IMR-90 (cell line): ENCODE results near the gene MAN2A1. TPM values are rescaled to one million over a fixed set of nuclear protein-coding genes. Genes with fewer than 3 reads are reported as not detected.

Source experiments
- ATAC-seq: fragments of 200-7000 bp; cut with Tn5 transposase; 2 replicates; pipeline ENCODE4 v1.9.1; 2020; ENCODE audit warnings: low read depth, mild to moderate bottlenecking, moderate library complexity
- BruUV-seq: library from RNA; stranded (reverse); fragments of 400-500 nt; replicated peaks from 2 replicates; lab custom pipeline; 2021; lab: Mats Ljungman, UMichigan
- CTCF ChIA-PET: fragments of 300-600 bp; formaldehyde crosslinking; extraction: SDS; loops from one replicate; lab custom pipeline; 2021; ENCODE audit warnings: antibody characterized with exemption; lab: Yijun Ruan, JAX
- POLR2A ChIA-PET: fragments of 300-600 bp; sonication (Branson Sonifier 250); formaldehyde crosslinking; loops from one replicate; lab custom pipeline; 2022; ENCODE audit warnings: antibody characterized with exemption; ENCODE audit not compliant: unreplicated experiment; lab: Charles Lee
- DNase-seq: peaks from one replicate; pipeline ENCODE4 v3.0.0; 2013
- H2AFZ ChIP-seq: replicated peaks from 2 replicates; pipeline ENCODE3; 2013; ENCODE audit warnings: low read length, mild to moderate bottlenecking; ENCODE audit not compliant: poor library complexity
- H2AK5ac ChIP-seq: 2 replicates; pipeline ENCODE4 v1.6.1; 2013; ENCODE audit warnings: low read depth, low read length, inconsistent platforms
- H2AK9ac ChIP-seq: replicated peaks from 2 replicates; pipeline ENCODE3; 2013; ENCODE audit warnings: mild to moderate bottlenecking, low read depth, low read length, moderate library complexity; ENCODE audit not compliant: poor library complexity
- H2BK120ac ChIP-seq: 2 replicates; pipeline ENCODE4 v1.6.1; 2013; ENCODE audit warnings: low read depth, low read length, inconsistent platforms
- H2BK15ac ChIP-seq: 3 replicates; pipeline ENCODE4 v1.6.1; 2013; ENCODE audit warnings: low read depth, low read length, inconsistent platforms
- H2BK20ac ChIP-seq: 2 replicates; pipeline ENCODE4 v1.6.1; 2013; ENCODE audit warnings: low read depth, mild to moderate bottlenecking, inconsistent platforms, low read length, moderate library complexity
- H2BK5ac ChIP-seq: 2 replicates; pipeline ENCODE4 v1.6.1; 2013; ENCODE audit warnings: mild to moderate bottlenecking, low read depth, low read length, inconsistent platforms; ENCODE audit not compliant: poor library complexity, severe bottlenecking
- H3K14ac ChIP-seq: replicated peaks from 2 replicates; pipeline ENCODE4 v1.6.1; 2013; ENCODE audit warnings: low read depth, low read length, inconsistent platforms
- H3K18ac ChIP-seq: 2 replicates; pipeline ENCODE4 v1.6.1; 2013; ENCODE audit warnings: low read depth, low read length, control low read depth
- H3K23ac ChIP-seq: 2 replicates; pipeline ENCODE4 v1.6.1; 2013; ENCODE audit warnings: low read depth, low read length, inconsistent platforms
- H3K27ac ChIP-seq: 2 replicates; pipeline ENCODE4 v1.5.1; 2013; ENCODE audit warnings: mild to moderate bottlenecking, control low read depth, low read length; ENCODE audit not compliant: insufficient read depth
- H3K27me3 ChIP-seq: 2 replicates; pipeline ENCODE4 v1.6.1; 2013; ENCODE audit warnings: low read length; ENCODE audit not compliant: control insufficient read depth, insufficient read depth
- H3K36me3 ChIP-seq: 2 replicates; pipeline ENCODE4 v1.6.1; 2013; ENCODE audit warnings: low read length, mixed read lengths; ENCODE audit not compliant: control insufficient read depth, insufficient read depth
- H3K4ac ChIP-seq: 2 replicates; pipeline ENCODE4 v1.6.1; 2013; ENCODE audit warnings: low read depth, low read length, inconsistent platforms
- H3K4me1 ChIP-seq: 2 replicates; pipeline ENCODE4 v1.6.1; 2013; ENCODE audit warnings: low read length, mixed read lengths; ENCODE audit not compliant: control insufficient read depth, insufficient read depth
- H3K4me2 ChIP-seq: 2 replicates; pipeline ENCODE4 v1.6.1; 2013; ENCODE audit warnings: low read depth, mild to moderate bottlenecking, control low read depth, low read length, moderate library complexity
- H3K4me3 ChIP-seq: 2 replicates; pipeline ENCODE4 v1.5.1; 2013; ENCODE audit warnings: low read depth, mild to moderate bottlenecking, control low read depth, low read length, moderate library complexity; ENCODE audit not compliant: insufficient read depth
- H3K56ac ChIP-seq: 2 replicates; pipeline ENCODE4 v1.6.1; 2013; ENCODE audit warnings: low read length, inconsistent platforms; ENCODE audit not compliant: insufficient read depth; ENCODE audit errors: extremely low read depth
- H3K79me1 ChIP-seq, 2 experiments: 2 replicates each; pipeline ENCODE4 v1.6.1; 2013; ENCODE audit warnings: low read length in 2 of 2, inconsistent platforms in 1 of 2, low read depth in 1 of 2
- H3K9ac ChIP-seq: 2 replicates; pipeline ENCODE4 v1.6.1; 2013; ENCODE audit warnings: low read depth, low read length, control low read depth
- H3K9me1 ChIP-seq: 2 replicates; pipeline ENCODE4 v1.6.1; 2013; ENCODE audit warnings: low read length, inconsistent platforms; ENCODE audit not compliant: insufficient read depth
- H3K9me3 ChIP-seq: 2 replicates; pipeline ENCODE4 v1.6.1; 2013; ENCODE audit warnings: low read length; ENCODE audit not compliant: control insufficient read depth, insufficient read depth
- H4K20me1 ChIP-seq: 2 replicates; pipeline ENCODE4 v1.6.1; 2013; ENCODE audit warnings: low read length, inconsistent platforms; ENCODE audit not compliant: insufficient read depth
- H4K5ac ChIP-seq: 2 replicates; pipeline ENCODE4 v1.6.1; 2013; ENCODE audit warnings: mild to moderate bottlenecking, low read depth, low read length, control low read depth
- H4K8ac ChIP-seq, 2 experiments: 2 replicates each; pipeline ENCODE4 v1.6.1; 2013; ENCODE audit warnings: low read depth in 2 of 2, low read length in 2 of 2, control low read depth in 1 of 2, inconsistent platforms in 1 of 2
- H4K91ac ChIP-seq: 2 replicates; pipeline ENCODE4 v1.6.1; 2013; ENCODE audit warnings: low read depth, low read length, inconsistent platforms; ENCODE audit not compliant: insufficient read depth
- BHLHE40 ChIP-seq: fragments of 150-350 bp; IDR thresholded peaks from 2 replicates; pipeline ENCODE4 v1.6.1; 2016; ENCODE audit warnings: mild to moderate bottlenecking, low read depth, low read length
- CEBPB ChIP-seq: IDR thresholded peaks from 2 replicates; pipeline ENCODE4 v1.6.1; 2012; ENCODE audit warnings: low read depth, low read length, improper control_type of control experiment
- CHD1 ChIP-seq: IDR thresholded peaks from 2 replicates; pipeline ENCODE4 v1.6.1; 2012; ENCODE audit warnings: low read depth, low read length, improper control_type of control experiment
- CTCF ChIP-seq: conservative IDR thresholded peaks from 2 replicates; pipeline ENCODE4 v1.5.1; 2012; ENCODE audit warnings: mild to moderate bottlenecking, low read depth, low read length, improper control_type of control experiment
- ELK1 ChIP-seq: fragments of 150-350 bp; IDR thresholded peaks from 2 replicates; pipeline ENCODE4 v1.6.1; 2016; ENCODE audit warnings: low read depth, mild to moderate bottlenecking, low read length, moderate library complexity, borderline replicate concordance
- FOS ChIP-seq: fragments of 150-350 bp; IDR thresholded peaks from 2 replicates; pipeline ENCODE4 v1.6.1; 2016; ENCODE audit warnings: low read depth, low read length
- MAFK ChIP-seq: IDR thresholded peaks from 2 replicates; pipeline ENCODE4 v1.6.1; 2012; ENCODE audit warnings: low read depth, low read length, improper control_type of control experiment
- MAZ ChIP-seq: IDR thresholded peaks from 2 replicates; pipeline ENCODE4 v1.6.1; 2012; ENCODE audit warnings: low read depth, mild to moderate bottlenecking, low read length, improper control_type of control experiment, moderate library complexity, borderline replicate concordance
- MXI1 ChIP-seq: IDR thresholded peaks from 2 replicates; pipeline ENCODE4 v1.6.1; 2012; ENCODE audit warnings: low read depth, mild to moderate bottlenecking, low read length, moderate library complexity, borderline replicate concordance
- NFE2L2 ChIP-seq: fragments of 150-350 bp; IDR thresholded peaks from 2 replicates; pipeline ENCODE4 v1.6.1; 2016; ENCODE audit warnings: low read depth, mild to moderate bottlenecking, low read length
- POLR2A ChIP-seq: IDR thresholded peaks from 2 replicates; pipeline ENCODE4 v1.6.1; 2012; ENCODE audit warnings: mild to moderate bottlenecking, low read depth, low read length
- RAD21 ChIP-seq: IDR thresholded peaks from 2 replicates; pipeline ENCODE4 v1.6.1; 2012; ENCODE audit warnings: low read length, improper control_type of control experiment
- RCOR1 ChIP-seq: IDR thresholded peaks from 2 replicates; pipeline ENCODE4 v1.6.1; 2012; ENCODE audit warnings: mild to moderate bottlenecking, low read length, improper control_type of control experiment; ENCODE audit not compliant: insufficient replicate concordance
- RFX5 ChIP-seq: IDR thresholded peaks from 2 replicates; pipeline ENCODE4 v1.8.0; 2012; ENCODE audit warnings: low read depth, mild to moderate bottlenecking, low read length, moderate library complexity
- SMC3 ChIP-seq: fragments of 150-350 bp; IDR thresholded peaks from 2 replicates; pipeline ENCODE4 v1.6.1; 2016; ENCODE audit warnings: low read depth, mild to moderate bottlenecking, antibody characterized with exemption, low read length, moderate library complexity
- USF2 ChIP-seq: fragments of 150-350 bp; IDR thresholded peaks from 2 replicates; pipeline ENCODE4 v1.6.1; 2017; ENCODE audit warnings: mild to moderate bottlenecking, antibody characterized with exemption, low read length, low read depth
- WGBS, 2 experiments: methylation state at CpG; one replicate each; pipeline versions ENCODE4 v1.1.5 to v1.1.7; 2013; ENCODE audit warnings: missing lambda C conversion rate in 2 of 2; ENCODE audit not compliant: insufficient read length in 1 of 2; ENCODE audit errors: extremely low coverage in 2 of 2; 5-methylcytosine and 5-hydroxymethylcytosine counted together
- dilution Hi-C: fragments of 300-500 bp; cut with HindIII; formaldehyde crosslinking; loops from one replicate; pipeline ENCODE4 v1.14.3; 2018; ENCODE audit warnings: low sequenced_read_pairs; ENCODE audit not compliant: unreplicated experiment
- in situ Hi-C: fragments of 300-500 bp; cut with MboI; formaldehyde crosslinking; loops from 3 replicates; pipeline ENCODE4 v1.14.3; 2019; ENCODE audit warnings: low sequenced_read_pairs, inconsistent platforms, mixed read lengths
- intact Hi-C: fragments of 100-400 bp; cut with micrococcal nuclease; formaldehyde crosslinking; loops from 2 replicates; pipeline ENCODE4 v1.10.0; 2022
- polyA plus RNA-seq, 3 experiments: library from polyadenylated mRNA; depleted of rRNA; stranded (reverse); fragments of >200 nt; gene quantifications; 2 replicates each; pipeline ENCODE4 v1.2.3, GENCODE V29; 2012; ENCODE audit warnings: low replicate concordance in 1 of 3
- total RNA-seq: library from RNA; depleted of rRNA; stranded (reverse); fragments of >200 nt; gene quantifications from 2 replicates; pipeline ENCODE4 v1.2.3, GENCODE V29; 2012

The MAN2A1 gene
- total and polyA plus RNA-seq, 2 of the 4 experiments (the other 2 are of a cell fraction), result 16.4 to 29.6 TPM

GRCh38 chr5:109910874-109911273, 221.1 kb downstream of the MAN2A1 start:
- Histone ChIP-seq H3K4me3 (no peak overlapping the region), H3K4ac (no peak overlapping the region), H3K56ac (no peak overlapping the region), H3K4me1 (no peaks in the 10 kb centered on the region), H2BK5ac (no peak overlapping the region), H3K9ac (no peak overlapping the region), H3K14ac (no peak overlapping the region), H4K8ac (no peak overlapping the region), H3K27ac (no peak overlapping the region), H3K23ac (no peak overlapping the region), H3K9me1 (no peaks in the 10 kb centered on the region), H3K27me3 (peaks cover 4% of the 10 kb centered on the region), H2AK9ac (no peak overlapping the region), H3K4me2 (no peak overlapping the region), H3K79me1 (no peaks in the 10 kb centered on the region), H3K9me3 (no peaks in the 10 kb centered on the region), H3K18ac (no peak overlapping the region), H2BK120ac (no peak overlapping the region), H2AK5ac (no peak overlapping the region), H4K20me1 (no peaks in the 10 kb centered on the region), H3K36me3 (no peaks in the 10 kb centered on the region), H4K91ac (no peak overlapping the region), H2BK20ac (no peak overlapping the region), H2AFZ (no peak overlapping the region), H4K5ac (no peak overlapping the region; the same call in 1 of the 2 replicates), H2BK15ac (no peak overlapping the region)
- BruUV-seq, result no TSS peak
- in situ Hi-C loops (no loop called here), dilution Hi-C loops (no loop called here), intact Hi-C loops (no loop called here)
- TF ChIP-seq CEBPB (no peak), POLR2A (no peak), NFE2L2 (no peak), ELK1 (no peak), CHD1 (no peak), RAD21 (no peak), USF2 (no peak), MAZ (no peak), RCOR1 (no peak), BHLHE40 (no peak), MXI1 (no peak), RFX5 (no peak), FOS (no peak), CTCF (no peak), MAFK (no peak), SMC3 (no peak)
- DNase-seq, result no peak
- ChIA-PET CTCF (no interaction called here), POLR2A (no interaction called here)
- no CpG with 5 or more reads among the region's 5 CpGs for WGBS, 2 experiments
- ATAC-seq, result no peak
